ENCODE measurements around the gene TAS2R40.

DNA sequence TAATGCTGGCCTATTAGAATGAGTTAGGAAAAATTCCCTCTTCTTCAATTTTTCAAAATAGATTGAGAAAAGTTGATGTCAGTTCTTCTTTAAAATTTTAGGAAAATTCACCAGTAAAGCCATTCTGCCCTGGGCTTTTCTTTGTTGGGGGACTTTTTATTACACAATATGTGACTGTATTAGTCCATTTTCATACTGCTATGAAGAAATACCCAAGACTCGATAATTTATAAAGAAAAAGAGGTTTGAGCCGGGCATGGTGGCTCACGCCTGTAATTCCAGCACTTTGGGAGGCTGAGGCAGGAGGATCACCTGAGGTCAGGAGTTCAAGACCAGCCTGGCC, 12.7 kb downstream of the TAS2R40 start:
- TF ChIP-seq, protein P1, sequence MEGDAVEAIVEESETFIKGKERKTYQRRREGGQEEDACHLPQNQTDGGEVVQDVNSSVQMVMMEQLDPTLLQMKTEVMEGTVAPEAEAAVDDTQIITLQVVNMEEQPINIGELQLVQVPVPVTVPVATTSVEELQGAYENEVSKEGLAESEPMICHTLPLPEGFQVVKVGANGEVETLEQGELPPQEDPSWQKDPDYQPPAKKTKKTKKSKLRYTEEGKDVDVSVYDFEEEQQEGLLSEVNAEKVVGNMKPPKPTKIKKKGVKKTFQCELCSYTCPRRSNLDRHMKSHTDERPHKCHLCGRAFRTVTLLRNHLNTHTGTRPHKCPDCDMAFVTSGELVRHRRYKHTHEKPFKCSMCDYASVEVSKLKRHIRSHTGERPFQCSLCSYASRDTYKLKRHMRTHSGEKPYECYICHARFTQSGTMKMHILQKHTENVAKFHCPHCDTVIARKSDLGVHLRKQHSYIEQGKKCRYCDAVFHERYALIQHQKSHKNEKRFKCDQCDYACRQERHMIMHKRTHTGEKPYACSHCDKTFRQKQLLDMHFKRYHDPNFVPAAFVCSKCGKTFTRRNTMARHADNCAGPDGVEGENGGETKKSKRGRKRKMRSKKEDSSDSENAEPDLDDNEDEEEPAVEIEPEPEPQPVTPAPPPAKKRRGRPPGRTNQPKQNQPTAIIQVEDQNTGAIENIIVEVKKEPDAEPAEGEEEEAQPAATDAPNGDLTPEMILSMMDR (conservative IDR thresholded peaks at IDR 0.05 in 1 of 2, IDR thresholded peaks at IDR 0.05 in 1 of 2; ENCODE audit: low read depth in 1 of 2, low read length in 2 of 2) = no peak
- no peak for TF ChIP-seq EZH2 (IDR thresholded peaks at IDR 0.05; ENCODE audit: low read length, missing control alignments)

Data from fibroblast of lung (primary cell).